Measurements from ENCODE around the gene NUPR1.

Gene NUPR1

GRCh38 chr16:28553776-28554633 is 15.2 kb upstream of the NUPR1 start, which contains the start of gene SGF29 (continued):
- TF ChIP-seq ZNF169 (tag by site-specific recombination; IDR thresholded peaks at IDR 0.05) (no peak), ZNF561 (tag by site-specific recombination; IDR thresholded peaks at IDR 0.05; ENCODE audit: borderline replicate concordance) (peak; percentile 80), SP2 (tag by site-specific recombination; IDR thresholded peaks at IDR 0.05) (peak; percentile 66), ZNF157 (tag by site-specific recombination; IDR thresholded peaks at IDR 0.05) (no peak), ZNF132 (tag by site-specific recombination; IDR thresholded peaks at IDR 0.05; ENCODE audit: borderline replicate concordance) (no peak), MZF1 (tag by site-specific recombination; IDR thresholded peaks at IDR 0.05; ENCODE audit: borderline replicate concordance) (no peak), ZBTB20 (tag by site-specific recombination; IDR thresholded peaks at IDR 0.05) (peak; percentile 65; the same call in 1 of the 2 replicates), ZNF341 (tag by site-specific recombination; IDR thresholded peaks at IDR 0.05; ENCODE audit: low read depth) (peak; percentile 76), ATF2 (tag by site-specific recombination; IDR thresholded peaks at IDR 0.05; ENCODE audit: low read depth) (peak; percentile 20; the same call in 1 of the 2 replicates), ZNF416 (tag by site-specific recombination; IDR thresholded peaks at IDR 0.05) (no peak), ZFP69B (tag by site-specific recombination; IDR thresholded peaks at IDR 0.05) (0 out of 2 replicates have a peak, but pooled peaks have one; percentile 45), ZSCAN23 (tag by site-specific recombination; IDR thresholded peaks at IDR 0.05) (0 out of 2 replicates have a peak, but pooled peaks have one; percentile 17), ZNF16 (tag by site-specific recombination; IDR thresholded peaks at IDR 0.05; ENCODE audit: low read depth) (no peak), KLF10 (tag by site-specific recombination; IDR thresholded peaks at IDR 0.05) (peak; percentile 89), ZNF214 (tag by site-specific recombination; IDR thresholded peaks at IDR 0.05; ENCODE audit: borderline replicate concordance) (no peak), KLF9 (tag by site-specific recombination; IDR thresholded peaks at IDR 0.05; ENCODE audit: low read depth) (peak; percentile 71), ZEB2 (tag by site-specific recombination; IDR thresholded peaks at IDR 0.05) (peak; percentile 93), ZNF394 (tag by site-specific recombination; IDR thresholded peaks at IDR 0.05; ENCODE audit: borderline replicate concordance) (peak; percentile 66; the same call in 1 of the 2 replicates), ZNF2 (tag by site-specific recombination; IDR thresholded peaks at IDR 0.05) (peak; percentile 85; the same call in 1 of the 2 replicates), ZNF24 (tag by site-specific recombination; IDR thresholded peaks at IDR 0.05) (peak; percentile 88), ZNF140 (tag by site-specific recombination; IDR thresholded peaks at IDR 0.05) (peak; percentile 15; the same call in 1 of the 2 replicates), KLF16 (tag by site-specific recombination; IDR thresholded peaks at IDR 0.05) (peak; percentile 90), PRDM1 (tag by site-specific recombination; IDR thresholded peaks at IDR 0.05) (no peak), ZBTB11 (tag by site-specific recombination; conservative IDR thresholded peaks at IDR 0.05; ENCODE audit: low read depth) (0 out of 2 replicates have a peak, but pooled peaks have one; percentile 38), ZNF174 (tag by site-specific recombination; IDR thresholded peaks at IDR 0.05) (no peak)
- TF ChIP-seq, protein P1, sequence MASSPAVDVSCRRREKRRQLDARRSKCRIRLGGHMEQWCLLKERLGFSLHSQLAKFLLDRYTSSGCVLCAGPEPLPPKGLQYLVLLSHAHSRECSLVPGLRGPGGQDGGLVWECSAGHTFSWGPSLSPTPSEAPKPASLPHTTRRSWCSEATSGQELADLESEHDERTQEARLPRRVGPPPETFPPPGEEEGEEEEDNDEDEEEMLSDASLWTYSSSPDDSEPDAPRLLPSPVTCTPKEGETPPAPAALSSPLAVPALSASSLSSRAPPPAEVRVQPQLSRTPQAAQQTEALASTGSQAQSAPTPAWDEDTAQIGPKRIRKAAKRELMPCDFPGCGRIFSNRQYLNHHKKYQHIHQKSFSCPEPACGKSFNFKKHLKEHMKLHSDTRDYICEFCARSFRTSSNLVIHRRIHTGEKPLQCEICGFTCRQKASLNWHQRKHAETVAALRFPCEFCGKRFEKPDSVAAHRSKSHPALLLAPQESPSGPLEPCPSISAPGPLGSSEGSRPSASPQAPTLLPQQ (tag by site-specific recombination; IDR thresholded peaks at IDR 0.05), result peak; percentile 86
- TF ChIP-seq, protein P2, sequence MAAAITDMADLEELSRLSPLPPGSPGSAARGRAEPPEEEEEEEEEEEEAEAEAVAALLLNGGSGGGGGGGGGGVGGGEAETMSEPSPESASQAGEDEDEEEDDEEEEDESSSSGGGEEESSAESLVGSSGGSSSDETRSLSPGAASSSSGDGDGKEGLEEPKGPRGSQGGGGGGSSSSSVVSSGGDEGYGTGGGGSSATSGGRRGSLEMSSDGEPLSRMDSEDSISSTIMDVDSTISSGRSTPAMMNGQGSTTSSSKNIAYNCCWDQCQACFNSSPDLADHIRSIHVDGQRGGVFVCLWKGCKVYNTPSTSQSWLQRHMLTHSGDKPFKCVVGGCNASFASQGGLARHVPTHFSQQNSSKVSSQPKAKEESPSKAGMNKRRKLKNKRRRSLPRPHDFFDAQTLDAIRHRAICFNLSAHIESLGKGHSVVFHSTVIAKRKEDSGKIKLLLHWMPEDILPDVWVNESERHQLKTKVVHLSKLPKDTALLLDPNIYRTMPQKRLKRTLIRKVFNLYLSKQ (tag by site-specific recombination; IDR thresholded peaks at IDR 0.05; ENCODE audit: borderline replicate concordance), result 0 out of 2 replicates have a peak, but pooled peaks have one; percentile 28
- TF ChIP-seq, protein P3, sequence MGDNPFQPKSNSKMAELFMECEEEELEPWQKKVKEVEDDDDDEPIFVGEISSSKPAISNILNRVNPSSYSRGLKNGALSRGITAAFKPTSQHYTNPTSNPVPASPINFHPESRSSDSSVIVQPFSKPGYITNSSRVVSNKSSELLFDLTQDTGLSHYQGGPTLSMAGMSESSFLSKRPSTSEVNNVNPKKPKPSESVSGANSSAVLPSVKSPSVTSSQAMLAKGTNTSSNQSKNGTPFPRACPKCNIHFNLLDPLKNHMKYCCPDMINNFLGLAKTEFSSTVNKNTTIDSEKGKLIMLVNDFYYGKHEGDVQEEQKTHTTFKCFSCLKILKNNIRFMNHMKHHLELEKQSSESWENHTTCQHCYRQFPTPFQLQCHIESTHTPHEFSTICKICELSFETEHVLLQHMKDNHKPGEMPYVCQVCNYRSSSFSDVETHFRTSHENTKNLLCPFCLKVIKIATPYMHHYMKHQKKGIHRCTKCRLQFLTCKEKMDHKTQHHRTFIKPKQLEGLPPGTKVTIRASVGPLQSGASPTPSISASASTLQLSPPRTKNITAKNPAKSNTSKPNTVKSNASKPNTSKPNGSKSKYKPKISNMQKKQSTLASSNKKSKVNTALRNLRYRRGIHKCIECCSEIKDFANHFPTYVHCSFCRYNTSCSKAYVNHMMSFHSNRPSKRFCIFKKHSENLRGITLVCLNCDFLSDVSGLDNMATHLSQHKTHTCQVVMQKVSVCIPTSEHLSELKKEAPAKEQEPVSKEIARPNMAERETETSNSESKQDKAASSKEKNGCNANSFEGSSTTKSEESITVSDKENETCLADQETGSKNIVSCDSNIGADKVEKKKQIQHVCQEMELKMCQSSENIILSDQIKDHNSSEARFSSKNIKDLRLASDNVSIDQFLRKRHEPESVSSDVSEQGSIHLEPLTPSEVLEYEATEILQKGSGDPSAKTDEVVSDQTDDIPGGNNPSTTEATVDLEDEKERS (tag by site-specific recombination; IDR thresholded peaks at IDR 0.05), result no peak

All from HEK293 (cell line).